ENCODE data around the gene WIZ. TPM values are rescaled to one million over a fixed set of nuclear protein-coding genes. Genes with fewer than 3 reads are reported as not detected.

The WIZ gene
- total and polyA plus RNA-seq, 2 of the 8 experiments (the other 6 are each of a cell fraction or from before 2014, with no cell fraction given) = 12.5 to 33.2 TPM

DNA sequence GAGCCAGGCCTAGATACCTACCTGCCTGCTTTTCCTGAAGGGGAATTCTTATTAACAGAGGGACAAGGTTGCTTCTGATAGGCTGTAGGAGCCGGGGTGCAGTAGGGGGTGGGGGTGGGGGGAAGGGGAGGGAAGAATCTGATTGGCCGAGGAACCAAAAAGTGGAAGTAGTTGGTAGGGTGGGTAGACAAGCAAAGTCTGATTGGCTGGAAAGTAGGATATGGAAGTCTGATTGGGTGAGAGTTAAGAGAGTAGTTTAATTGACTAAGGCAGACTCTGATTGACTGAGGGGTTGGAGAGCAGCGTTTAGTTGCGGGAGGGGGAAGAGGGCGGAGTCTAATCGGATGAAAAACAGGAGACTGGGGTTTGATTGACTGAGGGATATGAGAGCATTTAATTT is 49.2 kb upstream of the WIZ start (continued):
- TF ChIP-seq, protein P1, sequence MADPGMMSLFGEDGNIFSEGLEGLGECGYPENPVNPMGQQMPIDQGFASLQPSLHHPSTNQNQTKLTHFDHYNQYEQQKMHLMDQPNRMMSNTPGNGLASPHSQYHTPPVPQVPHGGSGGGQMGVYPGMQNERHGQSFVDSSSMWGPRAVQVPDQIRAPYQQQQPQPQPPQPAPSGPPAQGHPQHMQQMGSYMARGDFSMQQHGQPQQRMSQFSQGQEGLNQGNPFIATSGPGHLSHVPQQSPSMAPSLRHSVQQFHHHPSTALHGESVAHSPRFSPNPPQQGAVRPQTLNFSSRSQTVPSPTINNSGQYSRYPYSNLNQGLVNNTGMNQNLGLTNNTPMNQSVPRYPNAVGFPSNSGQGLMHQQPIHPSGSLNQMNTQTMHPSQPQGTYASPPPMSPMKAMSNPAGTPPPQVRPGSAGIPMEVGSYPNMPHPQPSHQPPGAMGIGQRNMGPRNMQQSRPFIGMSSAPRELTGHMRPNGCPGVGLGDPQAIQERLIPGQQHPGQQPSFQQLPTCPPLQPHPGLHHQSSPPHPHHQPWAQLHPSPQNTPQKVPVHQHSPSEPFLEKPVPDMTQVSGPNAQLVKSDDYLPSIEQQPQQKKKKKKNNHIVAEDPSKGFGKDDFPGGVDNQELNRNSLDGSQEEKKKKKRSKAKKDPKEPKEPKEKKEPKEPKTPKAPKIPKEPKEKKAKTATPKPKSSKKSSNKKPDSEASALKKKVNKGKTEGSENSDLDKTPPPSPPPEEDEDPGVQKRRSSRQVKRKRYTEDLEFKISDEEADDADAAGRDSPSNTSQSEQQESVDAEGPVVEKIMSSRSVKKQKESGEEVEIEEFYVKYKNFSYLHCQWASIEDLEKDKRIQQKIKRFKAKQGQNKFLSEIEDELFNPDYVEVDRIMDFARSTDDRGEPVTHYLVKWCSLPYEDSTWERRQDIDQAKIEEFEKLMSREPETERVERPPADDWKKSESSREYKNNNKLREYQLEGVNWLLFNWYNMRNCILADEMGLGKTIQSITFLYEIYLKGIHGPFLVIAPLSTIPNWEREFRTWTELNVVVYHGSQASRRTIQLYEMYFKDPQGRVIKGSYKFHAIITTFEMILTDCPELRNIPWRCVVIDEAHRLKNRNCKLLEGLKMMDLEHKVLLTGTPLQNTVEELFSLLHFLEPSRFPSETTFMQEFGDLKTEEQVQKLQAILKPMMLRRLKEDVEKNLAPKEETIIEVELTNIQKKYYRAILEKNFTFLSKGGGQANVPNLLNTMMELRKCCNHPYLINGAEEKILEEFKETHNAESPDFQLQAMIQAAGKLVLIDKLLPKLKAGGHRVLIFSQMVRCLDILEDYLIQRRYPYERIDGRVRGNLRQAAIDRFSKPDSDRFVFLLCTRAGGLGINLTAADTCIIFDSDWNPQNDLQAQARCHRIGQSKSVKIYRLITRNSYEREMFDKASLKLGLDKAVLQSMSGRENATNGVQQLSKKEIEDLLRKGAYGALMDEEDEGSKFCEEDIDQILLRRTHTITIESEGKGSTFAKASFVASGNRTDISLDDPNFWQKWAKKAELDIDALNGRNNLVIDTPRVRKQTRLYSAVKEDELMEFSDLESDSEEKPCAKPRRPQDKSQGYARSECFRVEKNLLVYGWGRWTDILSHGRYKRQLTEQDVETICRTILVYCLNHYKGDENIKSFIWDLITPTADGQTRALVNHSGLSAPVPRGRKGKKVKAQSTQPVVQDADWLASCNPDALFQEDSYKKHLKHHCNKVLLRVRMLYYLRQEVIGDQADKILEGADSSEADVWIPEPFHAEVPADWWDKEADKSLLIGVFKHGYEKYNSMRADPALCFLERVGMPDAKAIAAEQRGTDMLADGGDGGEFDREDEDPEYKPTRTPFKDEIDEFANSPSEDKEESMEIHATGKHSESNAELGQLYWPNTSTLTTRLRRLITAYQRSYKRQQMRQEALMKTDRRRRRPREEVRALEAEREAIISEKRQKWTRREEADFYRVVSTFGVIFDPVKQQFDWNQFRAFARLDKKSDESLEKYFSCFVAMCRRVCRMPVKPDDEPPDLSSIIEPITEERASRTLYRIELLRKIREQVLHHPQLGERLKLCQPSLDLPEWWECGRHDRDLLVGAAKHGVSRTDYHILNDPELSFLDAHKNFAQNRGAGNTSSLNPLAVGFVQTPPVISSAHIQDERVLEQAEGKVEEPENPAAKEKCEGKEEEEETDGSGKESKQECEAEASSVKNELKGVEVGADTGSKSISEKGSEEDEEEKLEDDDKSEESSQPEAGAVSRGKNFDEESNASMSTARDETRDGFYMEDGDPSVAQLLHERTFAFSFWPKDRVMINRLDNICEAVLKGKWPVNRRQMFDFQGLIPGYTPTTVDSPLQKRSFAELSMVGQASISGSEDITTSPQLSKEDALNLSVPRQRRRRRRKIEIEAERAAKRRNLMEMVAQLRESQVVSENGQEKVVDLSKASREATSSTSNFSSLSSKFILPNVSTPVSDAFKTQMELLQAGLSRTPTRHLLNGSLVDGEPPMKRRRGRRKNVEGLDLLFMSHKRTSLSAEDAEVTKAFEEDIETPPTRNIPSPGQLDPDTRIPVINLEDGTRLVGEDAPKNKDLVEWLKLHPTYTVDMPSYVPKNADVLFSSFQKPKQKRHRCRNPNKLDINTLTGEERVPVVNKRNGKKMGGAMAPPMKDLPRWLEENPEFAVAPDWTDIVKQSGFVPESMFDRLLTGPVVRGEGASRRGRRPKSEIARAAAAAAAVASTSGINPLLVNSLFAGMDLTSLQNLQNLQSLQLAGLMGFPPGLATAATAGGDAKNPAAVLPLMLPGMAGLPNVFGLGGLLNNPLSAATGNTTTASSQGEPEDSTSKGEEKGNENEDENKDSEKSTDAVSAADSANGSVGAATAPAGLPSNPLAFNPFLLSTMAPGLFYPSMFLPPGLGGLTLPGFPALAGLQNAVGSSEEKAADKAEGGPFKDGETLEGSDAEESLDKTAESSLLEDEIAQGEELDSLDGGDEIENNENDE (IDR thresholded peaks at IDR 0.05; ENCODE audit: insufficient replicate concordance, low read length) = no peak
- TF ChIP-seq, protein P2, sequence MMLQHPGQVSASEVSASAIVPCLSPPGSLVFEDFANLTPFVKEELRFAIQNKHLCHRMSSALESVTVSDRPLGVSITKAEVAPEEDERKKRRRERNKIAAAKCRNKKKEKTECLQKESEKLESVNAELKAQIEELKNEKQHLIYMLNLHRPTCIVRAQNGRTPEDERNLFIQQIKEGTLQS (IDR thresholded peaks at IDR 0.05; ENCODE audit: insufficient read depth, low read depth, low read length) = no peak
- TF ChIP-seq SP1 (IDR thresholded peaks at IDR 0.05; ENCODE audit: low read depth, low read length) (no peak), YY1 (IDR thresholded peaks at IDR 0.05; ENCODE audit: low read depth, low read length) (no peak)

Data from H1 (cell line).